HAP-1 (cell line): Measurements from ENCODE around the gene MAGI1.
A peak's percentile ranks its signal among the peaks of the same experiment; 100 is the strongest.

Experiments used
- DNase-seq, 2 experiments: peaks; one replicate each; pipeline ENCODE4 v3.0.0-alpha.2; 2016 to 2020; ENCODE audit warnings: low spot score in 2 of 2
- H3K27me3 ChIP-seq: fragments of 250-450 bp; sonication (Bioruptor Pico); 2 replicates; pipeline ENCODE4 v1.5.1; 2020; ENCODE audit warnings: low read depth, mild to moderate bottlenecking, moderate library complexity
- H3K36me3 ChIP-seq: fragments of 250-450 bp; sonication (Bioruptor Pico); replicated peaks from 2 replicates; pipeline ENCODE4 v1.5.1; 2020; ENCODE audit warnings: mild to moderate bottlenecking
- H3K4me1 ChIP-seq: fragments of 250-450 bp; sonication (Bioruptor Pico); 2 replicates; pipeline ENCODE4 v1.5.1; 2020; ENCODE audit warnings: mild to moderate bottlenecking
- H3K4me3 ChIP-seq: fragments of 250-450 bp; sonication (Bioruptor Pico); 2 replicates; pipeline ENCODE4 v1.5.1; 2020; ENCODE audit warnings: mild to moderate bottlenecking, moderate library complexity
- H3K9me3 ChIP-seq: fragments of 250-450 bp; sonication (Bioruptor Pico); 2 replicates; pipeline ENCODE4 v1.5.1; 2020; ENCODE audit warnings: mild to moderate bottlenecking, moderate library complexity
- in situ Hi-C: fragments of 300-500 bp; cut with MboI; formaldehyde crosslinking; loops from 3 replicates; pipeline ENCODE4 v1.14.3; 2020; ENCODE audit warnings: low sequenced_read_pairs, inconsistent platforms, mixed read lengths

Gene MAGI1

GRCh38 chr3:65672871-65673815 lies 365.6 kb downstream of the MAGI1 start:
- no peaks in the 10 kb centered on the region for H3K9me3 ChIP-seq
- peaks cover 28% of the 10 kb centered on the region for H3K4me1 ChIP-seq
- no peaks in the 10 kb centered on the region for H3K27me3 ChIP-seq
- peak; percentile 66 to 85 for DNase-seq
- H3K36me3 ChIP-seq: no peaks in the 10 kb centered on the region
- in situ Hi-C loops: no loop called here
- H3K4me3 ChIP-seq: no peak overlapping the region

DNA sequence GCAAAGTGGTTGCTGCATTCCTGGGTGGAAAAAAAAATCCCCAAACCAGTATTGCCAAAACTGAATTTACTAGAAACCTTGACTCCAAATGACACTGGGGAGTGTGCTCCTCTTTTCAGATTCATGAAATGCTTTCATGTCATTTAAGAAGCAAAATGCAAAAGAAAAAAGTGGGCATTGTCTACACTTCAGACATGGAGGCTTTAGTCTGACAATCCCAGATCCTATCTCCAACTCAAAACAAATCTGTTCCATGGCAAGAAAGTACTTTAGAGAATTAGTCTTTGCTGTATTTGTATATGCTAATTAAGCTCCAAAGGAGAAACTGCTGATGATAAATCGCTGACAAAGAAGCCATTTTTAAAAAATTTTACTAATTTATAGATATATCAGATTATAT lies 366.7 kb downstream of the MAGI1 start:
- no peaks in the 10 kb centered on the region for H3K9me3 ChIP-seq
- peak in 1 of 2 experiments; percentile 93 for DNase-seq
- no peaks in the 10 kb centered on the region for H3K27me3 ChIP-seq
- peaks cover 30% of the 10 kb centered on the region for H3K4me1 ChIP-seq
- no peaks in the 10 kb centered on the region for H3K36me3 ChIP-seq
- no peak overlapping the region for H3K4me3 ChIP-seq
- in situ Hi-C loops: no loop called here

- peaks cover 33% of the 10 kb centered on the region for H3K4me1 ChIP-seq
- in situ Hi-C loops: no loop called here
- H3K27me3 ChIP-seq: no peaks in the 10 kb centered on the region
- no peak overlapping the region for H3K4me3 ChIP-seq
- H3K36me3 ChIP-seq: no peaks in the 10 kb centered on the region
- no peak for DNase-seq
- H3K9me3 ChIP-seq: no peaks in the 10 kb centered on the region
Measured at GRCh38 chr3:65671004-65671403, 367.7 kb downstream of the MAGI1 start.

GRCh38 chr3:65669163-65669875 lies 369.4 kb downstream of the MAGI1 start:
- no peak overlapping the region for H3K4me3 ChIP-seq

DNA sequence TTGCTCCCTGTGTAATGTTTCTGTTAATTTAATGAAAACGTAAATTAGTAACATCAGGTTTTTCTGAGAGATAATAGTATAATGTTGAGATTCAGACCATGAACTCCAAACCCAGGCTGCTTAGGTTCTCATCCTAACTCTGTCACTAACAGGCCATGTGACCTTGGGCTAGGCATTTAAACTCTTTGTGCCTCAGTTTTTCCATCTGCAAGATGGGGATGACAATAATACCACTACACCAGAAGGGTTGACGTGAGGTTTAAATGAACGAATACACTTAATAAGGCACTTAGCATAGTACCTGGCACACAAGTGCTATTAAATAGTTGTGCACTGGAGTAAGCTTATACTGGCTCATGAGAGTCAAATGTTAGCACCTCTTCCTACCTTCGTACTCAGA lies 370.8 kb downstream of the MAGI1 start:
- no peaks in the 10 kb centered on the region for H3K27me3 ChIP-seq
- DNase-seq: no peak
- in situ Hi-C loops: loop anchor here (10.0 kb wide), 1 partner anchor 223 kb away; no protein-coding TSS in a partner anchor

More at GRCh38 chr3:65669163-65669875, 369.4 kb downstream of the MAGI1 start:
- Histone ChIP-seq H3K36me3 (no peaks in the 10 kb centered on the region), H3K9me3 (no peaks in the 10 kb centered on the region), H3K27me3 (no peaks in the 10 kb centered on the region), H3K4me1 (peaks cover 48% of the 10 kb centered on the region)
- no peak for DNase-seq
- in situ Hi-C loops: loop anchor here (10.0 kb wide), 1 partner anchor 225 kb away; no protein-coding TSS in a partner anchor

DNA sequence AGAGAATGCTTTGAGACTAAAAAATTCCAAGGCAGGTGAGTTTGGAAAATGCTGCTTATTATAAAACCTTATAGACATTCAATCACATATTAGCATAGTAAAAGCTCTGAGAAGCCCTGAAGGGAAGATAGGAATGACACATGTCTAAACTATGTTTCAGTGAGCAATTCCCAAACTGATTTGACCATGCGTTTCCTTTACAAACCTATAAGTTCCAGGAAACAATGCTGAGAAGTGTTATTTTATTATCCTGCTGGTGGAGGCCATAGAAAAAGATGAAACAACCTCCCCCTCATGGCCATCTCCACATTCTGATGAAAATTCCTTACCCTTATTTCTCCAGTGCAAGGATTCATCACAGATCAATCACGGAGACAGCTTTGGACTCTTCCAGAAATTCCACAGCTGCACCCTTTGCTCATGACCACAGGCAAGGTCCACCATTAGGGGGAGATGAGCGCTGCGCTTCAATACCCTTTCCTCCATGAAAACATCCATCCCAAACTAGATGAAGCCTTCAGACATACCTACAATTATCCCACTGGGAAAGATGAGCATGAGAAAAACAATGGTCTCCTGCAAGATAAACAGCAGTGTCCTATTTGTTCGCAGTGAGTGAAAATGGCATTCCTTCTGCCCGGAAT lies 372.1 kb downstream of the MAGI1 start:
- Histone ChIP-seq H3K27me3 (no peaks in the 10 kb centered on the region), H3K4me3 (no peak overlapping the region), H3K36me3 (no peaks in the 10 kb centered on the region), H3K4me1 (peaks cover 40% of the 10 kb centered on the region), H3K9me3 (no peaks in the 10 kb centered on the region)
- in situ Hi-C loops: loop anchor here (10.0 kb wide), 1 partner anchor 222 kb away; no protein-coding TSS in a partner anchor
- peak; percentile 37 to 57 for DNase-seq

More for the DNA sequence above, 370.8 kb downstream of the MAGI1 start:
- H3K9me3 ChIP-seq: no peaks in the 10 kb centered on the region
- peaks cover 50% of the 10 kb centered on the region for H3K4me1 ChIP-seq
- no peaks in the 10 kb centered on the region for H3K36me3 ChIP-seq
- no peak overlapping the region for H3K4me3 ChIP-seq

- H3K9me3 ChIP-seq: no peaks in the 10 kb centered on the region
- H3K27me3 ChIP-seq: no peaks in the 10 kb centered on the region
- in situ Hi-C loops: loop anchor here (10.0 kb wide), 1 partner anchor 221 kb away; no protein-coding TSS in a partner anchor
- H3K4me3 ChIP-seq: no peak overlapping the region
- no peaks in the 10 kb centered on the region for H3K36me3 ChIP-seq
- peaks cover 38% of the 10 kb centered on the region for H3K4me1 ChIP-seq
- DNase-seq: no peak
Measured at GRCh38 chr3:65665915-65666314, 372.8 kb downstream of the MAGI1 start.

GRCh38 chr3:65664931-65665330 lies 373.8 kb downstream of the MAGI1 start:
- no peak overlapping the region for H3K4me3 ChIP-seq
- no peaks in the 10 kb centered on the region for H3K27me3 ChIP-seq
- DNase-seq: no peak
- H3K4me1 ChIP-seq: peaks cover 38% of the 10 kb centered on the region
- H3K36me3 ChIP-seq: no peaks in the 10 kb centered on the region
- in situ Hi-C loops: loop anchor here (10.0 kb wide), 1 partner anchor 220 kb away; no protein-coding TSS in a partner anchor
- H3K9me3 ChIP-seq: no peaks in the 10 kb centered on the region

DNA sequence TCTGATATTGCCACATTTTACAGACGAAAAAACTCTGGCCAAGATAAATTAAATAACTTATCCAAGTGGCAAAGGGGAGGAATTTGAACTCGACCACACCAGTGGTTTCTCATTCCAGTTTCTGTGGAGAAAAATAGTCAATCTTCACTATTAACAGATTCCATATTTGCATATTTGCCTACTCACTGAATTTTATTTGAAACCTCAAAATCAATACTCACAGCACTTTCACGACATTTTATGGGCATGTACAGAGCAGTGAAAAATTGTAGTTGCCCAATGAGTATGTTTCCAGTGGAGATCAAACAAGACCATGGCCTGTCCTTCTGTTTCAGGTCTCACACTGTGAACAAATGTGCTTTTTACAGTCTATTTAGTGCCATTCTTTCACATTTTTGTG lies 374.3 kb downstream of the MAGI1 start:
- H3K36me3 ChIP-seq: no peaks in the 10 kb centered on the region
- peaks cover 38% of the 10 kb centered on the region for H3K4me1 ChIP-seq
- H3K4me3 ChIP-seq: no peak overlapping the region
- no peaks in the 10 kb centered on the region for H3K27me3 ChIP-seq
- in situ Hi-C loops: loop anchor here (10.0 kb wide), 1 partner anchor 220 kb away; no protein-coding TSS in a partner anchor
- no peaks in the 10 kb centered on the region for H3K9me3 ChIP-seq
- DNase-seq: no peak

- no peak overlapping the region for H3K4me3 ChIP-seq
- no peaks in the 10 kb centered on the region for H3K27me3 ChIP-seq
- in situ Hi-C loops: loop anchor here (10.0 kb wide), 1 partner anchor 217 kb away; no protein-coding TSS in a partner anchor
- DNase-seq: no peak
- H3K4me1 ChIP-seq: peaks cover 48% of the 10 kb centered on the region
- no peaks in the 10 kb centered on the region for H3K9me3 ChIP-seq
- H3K36me3 ChIP-seq: no peaks in the 10 kb centered on the region
Measured at GRCh38 chr3:65662095-65662494, 376.6 kb downstream of the MAGI1 start.

GRCh38 chr3:65660000-65660598 lies 378.6 kb downstream of the MAGI1 start:
- Histone ChIP-seq H3K4me3 (no peak overlapping the region), H3K9me3 (no peaks in the 10 kb centered on the region), H3K27me3 (no peaks in the 10 kb centered on the region), H3K4me1 (peaks cover 29% of the 10 kb centered on the region), H3K36me3 (no peaks in the 10 kb centered on the region)
- no peak for DNase-seq
- in situ Hi-C loops: loop anchor here (10.0 kb wide), 1 partner anchor 215 kb away; no protein-coding TSS in a partner anchor

- DNase-seq: no peak
- in situ Hi-C loops: no loop called here
- H3K4me3 ChIP-seq: no peak overlapping the region
- H3K27me3 ChIP-seq: no peaks in the 10 kb centered on the region
- H3K36me3 ChIP-seq: no peaks in the 10 kb centered on the region
- H3K9me3 ChIP-seq: no peaks in the 10 kb centered on the region
- peaks cover 22% of the 10 kb centered on the region for H3K4me1 ChIP-seq
Measured at GRCh38 chr3:65659396-65659795, 379.3 kb downstream of the MAGI1 start.

DNA sequence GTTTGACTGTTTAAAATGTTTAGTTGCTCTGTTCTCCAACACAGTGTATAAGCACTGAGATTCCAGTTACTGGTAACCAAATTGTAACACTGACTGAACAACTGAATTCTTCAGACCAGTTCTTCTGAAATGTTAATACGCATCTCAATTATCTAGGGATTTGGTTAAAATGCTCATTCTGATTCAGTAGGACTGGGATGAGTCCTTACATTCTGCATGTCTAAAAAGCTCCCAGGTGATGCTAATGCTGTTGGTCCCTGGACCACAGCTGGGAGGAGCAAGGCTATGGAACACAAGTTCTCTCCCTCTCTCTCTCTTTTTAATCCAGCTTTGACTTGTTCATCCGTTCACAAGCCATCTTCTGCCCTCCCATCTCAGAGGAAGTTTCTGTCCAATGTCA lies 380.3 kb downstream of the MAGI1 start:
- Histone ChIP-seq H3K4me1 (peaks cover 15% of the 10 kb centered on the region), H3K9me3 (no peaks in the 10 kb centered on the region), H3K4me3 (no peak overlapping the region), H3K36me3 (no peaks in the 10 kb centered on the region), H3K27me3 (no peaks in the 10 kb centered on the region)
- peak; percentile 47 to 55 for DNase-seq
- in situ Hi-C loops: no loop called here
